Tibial nerve (tissue), 4 donors: ENCODE results near the gene PHF21B.

Experiments
- EP300 ChIP-seq, 2 donors: sonication (generic); formaldehyde crosslinking; IDR thresholded peaks; one replicate each; pipeline ENCODE4 v1.6.1; 2017; ENCODE audit warnings: antibody characterized with exemption in 2 of 2, mild to moderate bottlenecking in 1 of 2
- POLR2A ChIP-seq, 2 donors: fragments of 450-650 bp; IDR thresholded peaks; one replicate each; pipeline ENCODE4 v1.6.1; 2017; ENCODE audit warnings: antibody characterized with exemption in 2 of 2, mild to moderate bottlenecking in 2 of 2, moderate library complexity in 2 of 2
- TF ChIP-seq, protein P1 (sequence below), 5 experiments: fragments of 200-600 bp in 3 of 5; fragments of 450-650 bp in 2 of 5; sonication (generic) in 3 of 5; IDR thresholded peaks; one replicate each; pipeline ENCODE4 v1.5.1; 2016 to 2019; ENCODE audit warnings: antibody characterized with exemption in 5 of 5, mild to moderate bottlenecking in 3 of 5, moderate library complexity in 2 of 5

DNA sequence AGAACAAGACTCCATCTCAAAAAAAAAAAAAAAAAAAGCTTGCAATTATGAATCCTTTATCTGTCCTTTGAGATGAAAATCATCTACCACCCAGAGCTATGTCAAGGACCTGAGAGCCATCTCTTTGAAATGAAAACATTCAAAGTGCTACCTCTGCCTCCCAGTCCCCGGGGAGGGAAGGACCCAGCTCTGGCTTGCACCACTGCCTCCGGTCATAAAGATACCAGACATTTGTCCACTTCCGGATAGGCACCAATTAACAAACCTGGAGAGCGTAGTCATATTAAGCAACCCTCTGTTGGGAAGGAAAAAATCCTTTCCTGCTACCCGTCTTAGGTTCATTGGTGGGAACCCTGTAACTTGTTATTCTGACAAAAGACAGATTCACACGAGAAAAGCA is 158.9 kb downstream of the PHF21B start:
- no peak for TF ChIP-seq POLR2A (IDR thresholded peaks at IDR 0.05)
- TF ChIP-seq, protein P1, sequence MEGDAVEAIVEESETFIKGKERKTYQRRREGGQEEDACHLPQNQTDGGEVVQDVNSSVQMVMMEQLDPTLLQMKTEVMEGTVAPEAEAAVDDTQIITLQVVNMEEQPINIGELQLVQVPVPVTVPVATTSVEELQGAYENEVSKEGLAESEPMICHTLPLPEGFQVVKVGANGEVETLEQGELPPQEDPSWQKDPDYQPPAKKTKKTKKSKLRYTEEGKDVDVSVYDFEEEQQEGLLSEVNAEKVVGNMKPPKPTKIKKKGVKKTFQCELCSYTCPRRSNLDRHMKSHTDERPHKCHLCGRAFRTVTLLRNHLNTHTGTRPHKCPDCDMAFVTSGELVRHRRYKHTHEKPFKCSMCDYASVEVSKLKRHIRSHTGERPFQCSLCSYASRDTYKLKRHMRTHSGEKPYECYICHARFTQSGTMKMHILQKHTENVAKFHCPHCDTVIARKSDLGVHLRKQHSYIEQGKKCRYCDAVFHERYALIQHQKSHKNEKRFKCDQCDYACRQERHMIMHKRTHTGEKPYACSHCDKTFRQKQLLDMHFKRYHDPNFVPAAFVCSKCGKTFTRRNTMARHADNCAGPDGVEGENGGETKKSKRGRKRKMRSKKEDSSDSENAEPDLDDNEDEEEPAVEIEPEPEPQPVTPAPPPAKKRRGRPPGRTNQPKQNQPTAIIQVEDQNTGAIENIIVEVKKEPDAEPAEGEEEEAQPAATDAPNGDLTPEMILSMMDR (IDR thresholded peaks at IDR 0.05) = no peak
- no peak for TF ChIP-seq EP300 (IDR thresholded peaks at IDR 0.05)
